ENCODE measurements around the gene TIPRL.

DNA sequence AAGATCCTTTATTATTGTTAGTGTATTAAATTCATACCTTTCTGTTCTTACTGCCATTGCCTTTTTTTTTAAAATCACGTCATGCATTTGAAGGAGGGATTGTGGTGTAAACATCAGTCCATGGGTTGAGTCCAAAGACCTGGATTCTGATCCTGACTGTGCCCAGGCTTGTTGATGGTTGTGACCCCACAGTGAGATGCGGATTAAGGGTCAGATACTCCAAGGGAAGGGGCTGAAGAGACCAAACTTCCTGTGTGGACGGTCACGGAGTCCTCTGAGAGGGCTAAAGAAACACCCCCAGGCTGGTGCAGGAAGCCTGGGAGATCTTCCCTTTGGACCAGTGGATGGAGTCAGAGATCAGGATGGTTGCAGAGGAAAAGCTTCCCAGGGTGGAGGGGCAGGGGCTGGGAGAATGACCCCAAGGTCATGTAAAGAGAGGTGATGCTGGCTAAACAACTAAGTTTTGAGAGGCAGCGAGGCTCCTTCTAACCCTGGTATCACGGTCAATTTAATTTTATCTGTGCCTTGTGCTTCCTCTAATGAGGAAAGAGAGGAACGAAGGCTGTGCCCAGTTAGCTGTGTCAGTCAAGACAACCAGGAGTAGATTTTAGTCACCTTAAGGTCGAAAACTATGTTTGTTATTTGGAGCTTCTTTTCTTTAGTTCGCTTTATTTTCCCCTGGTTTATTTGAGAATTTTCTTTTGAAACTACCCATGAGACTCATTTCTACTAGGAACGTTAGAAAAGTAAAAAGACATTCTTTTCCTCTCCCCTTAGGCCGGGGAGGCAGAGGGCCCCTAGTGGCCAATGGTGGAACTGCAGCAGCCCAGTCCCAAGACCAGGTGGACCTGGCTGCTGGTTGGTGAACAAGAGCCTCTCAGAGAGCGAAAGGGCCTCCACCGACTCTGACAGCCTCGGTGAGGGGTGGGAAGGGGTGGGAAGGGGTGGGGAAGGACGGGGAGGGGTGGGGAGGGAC lies 33.3 kb upstream of the TIPRL start:
- TF ChIP-seq TAF1 (IDR thresholded peaks at IDR 0.05; ENCODE audit: borderline replicate concordance, insufficient read depth, low read length) (no peak), POLR2AphosphoS5 (IDR thresholded peaks at IDR 0.05; ENCODE audit: low read depth, low read length) (no peak)
- TF ChIP-seq, protein P1, sequence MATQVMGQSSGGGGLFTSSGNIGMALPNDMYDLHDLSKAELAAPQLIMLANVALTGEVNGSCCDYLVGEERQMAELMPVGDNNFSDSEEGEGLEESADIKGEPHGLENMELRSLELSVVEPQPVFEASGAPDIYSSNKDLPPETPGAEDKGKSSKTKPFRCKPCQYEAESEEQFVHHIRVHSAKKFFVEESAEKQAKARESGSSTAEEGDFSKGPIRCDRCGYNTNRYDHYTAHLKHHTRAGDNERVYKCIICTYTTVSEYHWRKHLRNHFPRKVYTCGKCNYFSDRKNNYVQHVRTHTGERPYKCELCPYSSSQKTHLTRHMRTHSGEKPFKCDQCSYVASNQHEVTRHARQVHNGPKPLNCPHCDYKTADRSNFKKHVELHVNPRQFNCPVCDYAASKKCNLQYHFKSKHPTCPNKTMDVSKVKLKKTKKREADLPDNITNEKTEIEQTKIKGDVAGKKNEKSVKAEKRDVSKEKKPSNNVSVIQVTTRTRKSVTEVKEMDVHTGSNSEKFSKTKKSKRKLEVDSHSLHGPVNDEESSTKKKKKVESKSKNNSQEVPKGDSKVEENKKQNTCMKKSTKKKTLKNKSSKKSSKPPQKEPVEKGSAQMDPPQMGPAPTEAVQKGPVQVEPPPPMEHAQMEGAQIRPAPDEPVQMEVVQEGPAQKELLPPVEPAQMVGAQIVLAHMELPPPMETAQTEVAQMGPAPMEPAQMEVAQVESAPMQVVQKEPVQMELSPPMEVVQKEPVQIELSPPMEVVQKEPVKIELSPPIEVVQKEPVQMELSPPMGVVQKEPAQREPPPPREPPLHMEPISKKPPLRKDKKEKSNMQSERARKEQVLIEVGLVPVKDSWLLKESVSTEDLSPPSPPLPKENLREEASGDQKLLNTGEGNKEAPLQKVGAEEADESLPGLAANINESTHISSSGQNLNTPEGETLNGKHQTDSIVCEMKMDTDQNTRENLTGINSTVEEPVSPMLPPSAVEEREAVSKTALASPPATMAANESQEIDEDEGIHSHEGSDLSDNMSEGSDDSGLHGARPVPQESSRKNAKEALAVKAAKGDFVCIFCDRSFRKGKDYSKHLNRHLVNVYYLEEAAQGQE (IDR thresholded peaks at IDR 0.05; ENCODE audit: insufficient read depth in 1 of 2, low read depth in 2 of 2, low read length in 2 of 2), result no peak
